HL-60 (cell line): ENCODE results near the gene CBX1.
"Not testable (repeated sequence)": the region's sequence is repeated elsewhere in the genome, so short reads cannot be mapped to it uniquely, and the experiment has no call there.

Experiments
- DNase-seq, 2 experiments: peaks; one replicate each; pipeline ENCODE4 v3.0.0-alpha.2; 2010 to 2020; ENCODE audit warnings: low read depth in 1 of 2, low spot score in 1 of 2
- H3K27ac ChIP-seq: fragments of 250-450 bp; sonication (Bioruptor Pico); replicated peaks from 2 replicates; pipeline ENCODE4 v1.5.1; 2020; ENCODE audit warnings: mild to moderate bottlenecking, moderate library complexity
- H3K27me3 ChIP-seq: fragments of 250-450 bp; sonication (Bioruptor Pico); 2 replicates; pipeline ENCODE4 v1.5.1; 2021; ENCODE audit warnings: mild to moderate bottlenecking, moderate library complexity; ENCODE audit not compliant: insufficient read depth, poor library complexity, severe bottlenecking
- H3K4me3 ChIP-seq: replicated peaks from 2 replicates; pipeline ENCODE4 v1.5.1; 2011; ENCODE audit warnings: mild to moderate bottlenecking, control low read depth, low read length; ENCODE audit not compliant: insufficient read depth
- GABPA ChIP-seq: IDR thresholded peaks from 2 replicates; pipeline ENCODE4 v1.6.1; 2012; ENCODE audit warnings: low read depth
- POLR2AphosphoS5 ChIP-seq: IDR thresholded peaks from 2 replicates; pipeline ENCODE4 v1.6.1; 2012; ENCODE audit warnings: low read depth
- SPI1 ChIP-seq: IDR thresholded peaks from 2 replicates; pipeline ENCODE4 v1.6.1; 2012; ENCODE audit warnings: low read depth, mild to moderate bottlenecking, borderline replicate concordance
- TF ChIP-seq, protein P1 (sequence below): IDR thresholded peaks from one replicate; pipeline ENCODE4 v1.5.1; 2011; ENCODE audit warnings: low read length, control low read depth, inconsistent platforms; ENCODE audit not compliant: insufficient read depth
- TF ChIP-seq, protein P2 (sequence below): IDR thresholded peaks from 2 replicates; pipeline ENCODE4 v1.6.1; 2012; ENCODE audit warnings: low read depth; ENCODE audit not compliant: insufficient replicate concordance

Gene CBX1

DNA sequence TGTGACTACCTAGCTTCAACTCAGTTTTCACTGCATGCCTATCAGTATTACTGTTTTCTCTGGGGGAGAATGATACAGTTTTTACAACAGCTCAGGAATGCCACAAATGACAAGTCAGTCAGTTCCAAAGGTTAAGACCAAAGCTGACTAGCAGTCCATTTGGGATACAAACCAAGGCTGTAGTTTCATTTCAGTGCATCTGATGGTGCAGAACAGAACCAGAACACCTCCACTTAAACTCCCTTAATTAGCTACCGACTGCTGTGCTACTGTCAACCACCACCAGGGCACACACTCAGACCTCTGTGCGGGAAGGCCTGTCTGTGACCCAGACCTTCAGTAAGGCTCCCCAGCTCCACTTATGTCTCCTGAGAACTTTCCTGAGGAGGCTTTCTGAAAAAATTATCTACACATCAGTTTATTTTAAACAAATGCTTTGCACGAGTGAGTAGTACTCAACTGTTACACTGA, 32.8 kb downstream of the CBX1 start:
- no peak for TF ChIP-seq POLR2AphosphoS5
- TF ChIP-seq, protein P1, sequence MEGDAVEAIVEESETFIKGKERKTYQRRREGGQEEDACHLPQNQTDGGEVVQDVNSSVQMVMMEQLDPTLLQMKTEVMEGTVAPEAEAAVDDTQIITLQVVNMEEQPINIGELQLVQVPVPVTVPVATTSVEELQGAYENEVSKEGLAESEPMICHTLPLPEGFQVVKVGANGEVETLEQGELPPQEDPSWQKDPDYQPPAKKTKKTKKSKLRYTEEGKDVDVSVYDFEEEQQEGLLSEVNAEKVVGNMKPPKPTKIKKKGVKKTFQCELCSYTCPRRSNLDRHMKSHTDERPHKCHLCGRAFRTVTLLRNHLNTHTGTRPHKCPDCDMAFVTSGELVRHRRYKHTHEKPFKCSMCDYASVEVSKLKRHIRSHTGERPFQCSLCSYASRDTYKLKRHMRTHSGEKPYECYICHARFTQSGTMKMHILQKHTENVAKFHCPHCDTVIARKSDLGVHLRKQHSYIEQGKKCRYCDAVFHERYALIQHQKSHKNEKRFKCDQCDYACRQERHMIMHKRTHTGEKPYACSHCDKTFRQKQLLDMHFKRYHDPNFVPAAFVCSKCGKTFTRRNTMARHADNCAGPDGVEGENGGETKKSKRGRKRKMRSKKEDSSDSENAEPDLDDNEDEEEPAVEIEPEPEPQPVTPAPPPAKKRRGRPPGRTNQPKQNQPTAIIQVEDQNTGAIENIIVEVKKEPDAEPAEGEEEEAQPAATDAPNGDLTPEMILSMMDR: peak; percentile 6
- no peak for TF ChIP-seq SPI1
- Histone ChIP-seq H3K27ac (no peak overlapping the region), H3K27me3 (no peaks in the 10 kb centered on the region), H3K4me3 (no peak overlapping the region)
- DNase-seq: peak in 1 of 2 experiments; percentile 18

DNA sequence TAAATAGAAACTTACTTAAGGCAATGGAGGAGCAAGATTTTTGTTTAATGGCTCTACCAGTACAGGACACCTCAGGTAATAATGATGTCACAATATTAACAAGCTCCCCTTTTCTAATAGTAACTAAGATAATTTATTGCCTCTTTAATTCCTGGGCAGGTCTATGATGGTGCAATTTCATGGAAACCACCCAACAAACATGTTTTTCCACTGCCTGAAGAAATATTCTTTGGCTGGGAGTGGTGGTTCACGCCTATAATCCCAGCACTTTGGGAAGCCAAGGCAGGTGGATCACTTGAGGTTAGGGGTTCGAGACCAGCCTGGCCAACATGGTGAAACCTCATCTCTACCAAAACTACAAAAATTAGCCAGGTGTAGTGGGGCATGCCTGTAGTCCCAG, 33.5 kb downstream of the CBX1 start:
- H3K27me3 ChIP-seq, H3K27ac ChIP-seq, DNase-seq, H3K4me3 ChIP-seq: not testable (repeated sequence)

DNA sequence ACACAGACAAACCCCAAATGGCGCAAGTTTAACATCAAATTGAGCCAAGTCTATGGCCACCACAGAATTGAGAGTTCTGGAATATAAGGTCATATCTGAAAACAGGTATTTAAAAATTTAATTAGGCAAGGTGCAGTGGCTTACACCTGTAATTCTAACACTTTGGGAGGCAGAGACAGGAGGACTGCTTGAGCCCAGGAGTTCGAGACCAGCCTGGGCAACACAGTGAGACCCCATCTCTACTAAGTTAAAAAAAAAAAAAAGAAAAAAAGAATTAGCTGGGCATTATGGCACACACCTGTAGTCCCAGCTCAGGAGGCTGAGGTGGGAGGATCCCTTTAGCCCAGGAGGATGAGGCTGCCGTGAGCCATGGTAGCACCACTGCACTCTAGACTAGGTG, 34.0 kb downstream of the CBX1 start:
- Histone ChIP-seq H3K27me3 (no peaks in the 10 kb centered on the region), H3K27ac (no peak overlapping the region), H3K4me3 (no peak overlapping the region)
- no peak for DNase-seq
- TF ChIP-seq SPI1 (no peak), POLR2AphosphoS5 (no peak), GABPA (no peak)
- TF ChIP-seq, protein P1: no peak
- TF ChIP-seq, protein P2, sequence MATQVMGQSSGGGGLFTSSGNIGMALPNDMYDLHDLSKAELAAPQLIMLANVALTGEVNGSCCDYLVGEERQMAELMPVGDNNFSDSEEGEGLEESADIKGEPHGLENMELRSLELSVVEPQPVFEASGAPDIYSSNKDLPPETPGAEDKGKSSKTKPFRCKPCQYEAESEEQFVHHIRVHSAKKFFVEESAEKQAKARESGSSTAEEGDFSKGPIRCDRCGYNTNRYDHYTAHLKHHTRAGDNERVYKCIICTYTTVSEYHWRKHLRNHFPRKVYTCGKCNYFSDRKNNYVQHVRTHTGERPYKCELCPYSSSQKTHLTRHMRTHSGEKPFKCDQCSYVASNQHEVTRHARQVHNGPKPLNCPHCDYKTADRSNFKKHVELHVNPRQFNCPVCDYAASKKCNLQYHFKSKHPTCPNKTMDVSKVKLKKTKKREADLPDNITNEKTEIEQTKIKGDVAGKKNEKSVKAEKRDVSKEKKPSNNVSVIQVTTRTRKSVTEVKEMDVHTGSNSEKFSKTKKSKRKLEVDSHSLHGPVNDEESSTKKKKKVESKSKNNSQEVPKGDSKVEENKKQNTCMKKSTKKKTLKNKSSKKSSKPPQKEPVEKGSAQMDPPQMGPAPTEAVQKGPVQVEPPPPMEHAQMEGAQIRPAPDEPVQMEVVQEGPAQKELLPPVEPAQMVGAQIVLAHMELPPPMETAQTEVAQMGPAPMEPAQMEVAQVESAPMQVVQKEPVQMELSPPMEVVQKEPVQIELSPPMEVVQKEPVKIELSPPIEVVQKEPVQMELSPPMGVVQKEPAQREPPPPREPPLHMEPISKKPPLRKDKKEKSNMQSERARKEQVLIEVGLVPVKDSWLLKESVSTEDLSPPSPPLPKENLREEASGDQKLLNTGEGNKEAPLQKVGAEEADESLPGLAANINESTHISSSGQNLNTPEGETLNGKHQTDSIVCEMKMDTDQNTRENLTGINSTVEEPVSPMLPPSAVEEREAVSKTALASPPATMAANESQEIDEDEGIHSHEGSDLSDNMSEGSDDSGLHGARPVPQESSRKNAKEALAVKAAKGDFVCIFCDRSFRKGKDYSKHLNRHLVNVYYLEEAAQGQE: no peak

DNA sequence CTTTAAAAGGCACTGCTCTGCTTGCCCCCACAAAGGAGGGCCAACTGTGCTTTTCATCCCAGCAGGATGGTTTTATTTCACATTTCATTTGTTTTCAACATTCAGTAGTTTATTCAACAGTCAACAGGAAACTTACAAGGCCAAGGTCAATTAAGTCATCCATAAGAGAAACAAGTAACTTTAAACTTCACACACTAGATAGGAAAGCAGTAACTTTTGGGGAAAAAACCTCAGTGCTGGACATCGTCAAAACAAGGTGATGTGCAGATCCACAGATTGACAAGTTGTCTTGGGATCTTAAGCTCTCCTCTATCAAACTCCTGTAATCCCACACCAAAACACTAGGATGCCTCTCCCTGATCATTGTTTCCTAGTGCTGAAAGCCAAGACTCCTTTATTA, 34.6 kb downstream of the CBX1 start:
- no peak for DNase-seq
- H3K27ac ChIP-seq: no peak overlapping the region
- TF ChIP-seq, protein P2: no peak
- no peak for TF ChIP-seq POLR2AphosphoS5
- TF ChIP-seq, protein P1: no peak
- TF ChIP-seq SPI1: no peak
- TF ChIP-seq GABPA: no peak
- no peak overlapping the region for H3K4me3 ChIP-seq
- H3K27me3 ChIP-seq: no peaks in the 10 kb centered on the region
